ENCODE measurements around the gene UNKL. TPM values are rescaled to one million over a fixed set of nuclear protein-coding genes. Genes with fewer than 3 reads are reported as not detected.
A peak's percentile ranks its signal among the peaks of the same experiment; 100 is the strongest.

The UNKL gene
- total RNA-seq, 1 donor from 2014 or later, result 19.9 TPM

DNA sequence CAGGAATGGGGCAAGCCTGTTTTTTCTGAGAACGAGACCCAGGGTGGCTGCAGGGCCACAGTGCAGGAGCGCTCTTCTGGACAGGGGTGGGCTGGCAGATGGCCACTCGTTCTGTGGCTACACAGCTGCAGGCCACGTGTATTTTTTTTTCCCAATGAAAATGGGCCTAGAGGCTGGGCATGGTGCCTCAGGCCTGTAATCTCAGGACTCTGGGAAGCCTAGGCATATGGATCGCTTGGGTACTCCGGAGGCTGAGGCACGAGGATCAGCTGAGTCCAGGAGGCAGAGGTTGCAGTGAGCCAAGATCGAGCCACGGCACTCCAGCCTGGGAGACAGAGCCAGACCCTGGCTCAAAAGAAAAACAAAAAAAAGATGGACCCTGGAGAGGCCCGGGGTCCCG is 6.8 kb downstream of the UNKL start:
- intact Hi-C loops (cut with DNase I), result no loop called here
- Histone ChIP-seq H3K9me3 (no peaks in the 10 kb centered on the region), H3K4me3 (peak overlapping the region; percentile 53), H3K27ac (no peak overlapping the region), H3K4me1 (peaks cover 16% of the 10 kb centered on the region), H3K27me3 (no peaks in the 10 kb centered on the region), H3K36me3 (peaks cover 40% of the 10 kb centered on the region)
- no peak for DNase-seq
- ATAC-seq, result peak; percentile 2
- TF ChIP-seq CTCF (IDR thresholded peaks at IDR 0.05), result no peak

DNA sequence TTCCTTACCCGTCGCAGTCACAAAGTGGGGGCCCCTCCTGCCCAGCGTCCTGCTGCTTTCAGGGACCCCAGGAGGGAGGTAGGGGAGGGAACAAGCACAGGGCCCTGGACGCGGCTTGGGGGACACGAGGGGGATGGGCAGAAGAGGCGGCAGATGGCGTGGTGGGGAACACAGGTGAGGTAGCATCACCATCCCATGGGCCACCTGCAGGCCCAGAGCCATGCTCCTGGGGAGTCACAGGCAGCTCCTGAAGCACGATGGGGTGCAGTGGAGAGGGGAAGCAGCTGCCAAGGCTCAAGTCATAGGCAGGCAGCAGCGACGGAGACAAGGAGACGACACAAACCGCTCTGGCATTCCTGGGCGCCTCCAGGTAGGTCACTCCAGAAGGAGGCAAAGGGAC is 10.8 kb downstream of the UNKL start:
- ATAC-seq, result no peak
- intact Hi-C loops (cut with DNase I), result no loop called here
- no peak for TF ChIP-seq CTCF (IDR thresholded peaks at IDR 0.05)
- Histone ChIP-seq H3K9me3 (no peaks in the 10 kb centered on the region), H3K27ac (no peak overlapping the region), H3K4me3 (no peak overlapping the region), H3K4me1 (peaks cover 11% of the 10 kb centered on the region), H3K36me3 (peaks cover 54% of the 10 kb centered on the region), H3K27me3 (no peaks in the 10 kb centered on the region)
- DNase-seq, result no peak

- no peak for DNase-seq
- no peak for ATAC-seq
- peaks cover 6% of the 10 kb centered on the region for H3K4me1 ChIP-seq
- H3K27me3 ChIP-seq, result no peaks in the 10 kb centered on the region
- no peaks in the 10 kb centered on the region for H3K9me3 ChIP-seq
- no peak overlapping the region for H3K4me3 ChIP-seq
- no peak overlapping the region for H3K27ac ChIP-seq
- H3K36me3 ChIP-seq, result peaks cover 61% of the 10 kb centered on the region
- intact Hi-C loops (cut with DNase I), result no loop called here
- no peak for TF ChIP-seq CTCF (IDR thresholded peaks at IDR 0.05)
Observed at GRCh38 chr16:1403036-1403435, 11.5 kb downstream of the UNKL start.

DNA sequence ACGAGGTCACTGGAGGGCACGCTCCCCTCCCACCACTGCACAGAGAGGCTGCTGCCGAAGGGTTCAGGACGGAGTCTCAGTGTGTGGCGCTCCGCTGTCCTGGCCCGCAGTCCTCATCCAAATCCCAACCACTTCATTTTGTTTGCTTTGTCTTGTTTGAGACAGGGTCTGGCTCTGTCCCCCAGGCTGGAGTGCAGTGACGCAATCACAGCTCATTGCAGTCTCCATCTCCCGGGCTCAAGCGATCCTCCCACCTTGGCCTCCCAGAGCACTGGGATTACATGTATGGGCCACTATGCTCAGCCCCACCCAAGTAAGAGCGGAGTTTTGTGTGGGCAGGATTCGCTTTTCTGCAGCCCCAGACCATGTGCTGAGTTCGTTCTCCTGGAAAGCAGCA is 12.7 kb downstream of the UNKL start:
- TF ChIP-seq CTCF (IDR thresholded peaks at IDR 0.05), result no peak
- H3K9me3 ChIP-seq, result no peaks in the 10 kb centered on the region
- H3K4me1 ChIP-seq, result no peaks in the 10 kb centered on the region
- ATAC-seq (no peak), DNase-seq (no peak)
- H3K27me3 ChIP-seq, result no peaks in the 10 kb centered on the region
- no peak overlapping the region for H3K27ac ChIP-seq
- intact Hi-C loops (cut with DNase I), result no loop called here
- H3K36me3 ChIP-seq, result peaks cover 63% of the 10 kb centered on the region
- H3K4me3 ChIP-seq, result no peak overlapping the region

GRCh38 chr16:1401061-1401757 is 13.3 kb downstream of the UNKL start:
- intact Hi-C loops (cut with DNase I), result no loop called here

More at GRCh38 chr16:1401061-1401757, 13.3 kb downstream of the UNKL start:
- Histone ChIP-seq H3K36me3 (peaks cover 57% of the 10 kb centered on the region), H3K4me1 (no peaks in the 10 kb centered on the region), H3K9me3 (no peaks in the 10 kb centered on the region), H3K27me3 (no peaks in the 10 kb centered on the region), H3K4me3 (no peak overlapping the region), H3K27ac (no peak overlapping the region)
- DNase-seq, result no peak
- no peak for TF ChIP-seq CTCF (IDR thresholded peaks at IDR 0.05)
- ATAC-seq, result no peak
